Endothelial cell of umbilical vein (primary cell): ENCODE data around the gene RGS17. TPM values are rescaled to one million over a fixed set of nuclear protein-coding genes. Genes with fewer than 3 reads are reported as not detected.

Experiments
- BruUV-seq: library from RNA; stranded (reverse); fragments of 400-500 nt; replicated peaks from 2 replicates; lab custom pipeline; 2021; lab: Mats Ljungman, UMichigan
- CTCF ChIA-PET: fragments of 300-600, 350-600 bp; sonication (Branson Sonifier 250); formaldehyde crosslinking; loops from one replicate; lab custom pipeline; 2021; ENCODE audit warnings: antibody characterized with exemption, inconsistent platforms; lab: Charles Lee
- POLR2A ChIA-PET: fragments of 300-600, 350-600 bp; sonication (Branson Sonifier 250); formaldehyde crosslinking; loops from one replicate; lab custom pipeline; 2021; ENCODE audit warnings: antibody characterized with exemption, inconsistent platforms; lab: Charles Lee
- DNase-seq: peaks from one replicate; pipeline ENCODE4 v3.0.0-alpha.2; 2011; ENCODE audit warnings: low read depth, low spot score
- FAIRE-seq: peaks from 2 replicates; lab custom pipeline; 2011; peaks lifted over from hg19 to GRCh38; lab: Jason Lieb, UNC
- H2AFZ ChIP-seq: 2 replicates; pipeline ENCODE4 v1.6.0; 2012; ENCODE audit warnings: low read depth, low read length, control low read depth, inconsistent platforms
- H3K27ac ChIP-seq: 2 replicates; pipeline ENCODE4 v1.5.1; 2011; ENCODE audit warnings: low read depth, mild to moderate bottlenecking, control low read depth, low read length, moderate library complexity; ENCODE audit not compliant: insufficient read depth
- H3K27me3 ChIP-seq, 2 experiments: 2 replicates each; pipeline versions ENCODE4 v1.6.0 to v1.6.1; 2011; ENCODE audit warnings: low read length in 2 of 2, mixed read lengths in 1 of 2; ENCODE audit not compliant: control insufficient read depth in 2 of 2, insufficient read depth in 2 of 2
- H3K36me3 ChIP-seq, 2 experiments: 2 replicates in 1 of 2; 3 replicates in 1 of 2; pipeline ENCODE4 v1.5.1; 2011; ENCODE audit warnings: low read length in 2 of 2, mild to moderate bottlenecking in 1 of 2, moderate library complexity in 1 of 2; ENCODE audit not compliant: control insufficient read depth in 2 of 2, insufficient read depth in 2 of 2; ENCODE audit errors: extremely low read depth in 1 of 2
- H3K4me1 ChIP-seq: 3 replicates; pipeline ENCODE4 v1.5.1; 2011; ENCODE audit warnings: mild to moderate bottlenecking, low read length; ENCODE audit not compliant: control insufficient read depth, insufficient read depth; ENCODE audit errors: extremely low read depth
- H3K4me2 ChIP-seq: 2 replicates; pipeline ENCODE4 v1.6.1; 2011; ENCODE audit warnings: low read length, control low read depth, mixed read lengths; ENCODE audit not compliant: insufficient read depth
- H3K4me3 ChIP-seq, 3 experiments: fragments of 200-600 bp in 1 of 3; sonication (generic), shearing (Covaris generic) in 1 of 3; replicated peaks in 1 of 3; 2 replicates each; pipeline ENCODE4 v1.5.1; 2011 to 2016; ENCODE audit warnings: control low read depth in 3 of 3, low read length in 3 of 3, mild to moderate bottlenecking in 2 of 3, inconsistent platforms in 1 of 3, low read depth in 1 of 3, moderate library complexity in 1 of 3; ENCODE audit not compliant: insufficient read depth in 1 of 3
- H3K79me2 ChIP-seq: 2 replicates; pipeline ENCODE4 v1.6.0; 2012; ENCODE audit warnings: low read length, inconsistent platforms; ENCODE audit not compliant: control insufficient read depth, insufficient read depth
- H3K9ac ChIP-seq: replicated peaks from 2 replicates; pipeline ENCODE3; 2011; ENCODE audit warnings: low read length, control low read depth; ENCODE audit not compliant: insufficient read depth; ENCODE audit errors: extremely low read depth
- H3K9me1 ChIP-seq: replicated peaks from 3 replicates; pipeline ENCODE4 v1.6.0; 2011; ENCODE audit warnings: mild to moderate bottlenecking, low read length; ENCODE audit not compliant: control insufficient read depth, insufficient read depth; ENCODE audit errors: extremely low read depth
- H3K9me3 ChIP-seq: replicated peaks from 2 replicates; pipeline ENCODE4 v1.5.1; 2012; ENCODE audit warnings: low read length, inconsistent platforms; ENCODE audit not compliant: control insufficient read depth, insufficient read depth
- H4K20me1 ChIP-seq: replicated peaks from 2 replicates; pipeline ENCODE3; 2011; ENCODE audit warnings: mild to moderate bottlenecking, low read length; ENCODE audit not compliant: control insufficient read depth, insufficient read depth; ENCODE audit errors: extremely low read depth
- CTCF ChIP-seq, 2 donors: IDR thresholded peaks; 1 replicate in 1 of 2; 2 replicates in 1 of 2; pipeline ENCODE4 v1.5.1; 2011; ENCODE audit warnings: low read length in 2 of 2, mild to moderate bottlenecking in 2 of 2, moderate library complexity in 2 of 2, control low read depth in 1 of 2, inconsistent platforms in 1 of 2, low read depth in 1 of 2; ENCODE audit not compliant: insufficient read depth in 1 of 2; ENCODE audit errors: extremely low read depth in 1 of 2
- EZH2 ChIP-seq: IDR thresholded peaks from 2 replicates; pipeline ENCODE4 v1.6.1; 2012; ENCODE audit warnings: borderline replicate concordance, low read depth, mild to moderate bottlenecking, moderate library complexity, low read length, inconsistent platforms; ENCODE audit not compliant: severe bottlenecking
- FOS ChIP-seq: IDR thresholded peaks from 2 replicates; pipeline ENCODE4 v1.6.1; 2011; ENCODE audit warnings: mild to moderate bottlenecking, low read length, moderate library complexity, borderline replicate concordance; ENCODE audit not compliant: insufficient read depth
- GATA2 ChIP-seq: IDR thresholded peaks from 2 replicates; pipeline ENCODE4 v1.7.0; 2011; ENCODE audit warnings: low read depth, mild to moderate bottlenecking, moderate library complexity, mixed read lengths, low read length; ENCODE audit not compliant: insufficient read length, insufficient read depth
- JUN ChIP-seq: IDR thresholded peaks from 2 replicates; pipeline ENCODE4 v1.6.1; 2011; ENCODE audit warnings: borderline replicate concordance, low read depth; ENCODE audit not compliant: insufficient read length, insufficient read depth
- MYC ChIP-seq: IDR thresholded peaks from one replicate; pipeline ENCODE4 v1.6.1; 2011; ENCODE audit warnings: mild to moderate bottlenecking, low read depth, low read length
- POLR2A ChIP-seq: IDR thresholded peaks from 2 replicates; pipeline ENCODE4 v1.6.1; 2012; ENCODE audit warnings: low read depth, mild to moderate bottlenecking, control low read depth, low read length
- POLR2AphosphoS5 ChIP-seq: IDR thresholded peaks from 2 replicates; pipeline ENCODE4 v1.6.1; 2012; ENCODE audit warnings: low read depth, mild to moderate bottlenecking, control low read depth, low read length, moderate library complexity; ENCODE audit not compliant: insufficient read depth
- dilution Hi-C: fragments of 300-500 bp; cut with MboI; formaldehyde crosslinking; loops from one replicate; pipeline ENCODE4 v1.15.0; 2019; ENCODE audit warnings: low sequenced_read_pairs; ENCODE audit not compliant: extremely low pct_ligation_motif_present
- intact Hi-C: fragments of 100-400 bp; cut with micrococcal nuclease; formaldehyde crosslinking; loops from one replicate; pipeline ENCODE4 v1.10.0; 2022
- polyA plus RNA-seq, 4 experiments: library from polyadenylated mRNA; depleted of rRNA in 3 of 4; stranded (reverse) in 3 of 4; unstranded in 1 of 4; fragments of >200 nt; gene quantifications; 2 replicates each; pipeline versions ENCODE4 v1.2.1 to v1.2.3, GENCODE V29; 2011 to 2012; ENCODE audit warnings: missing spikeins in 1 of 4
- total RNA-seq: library from RNA; stranded (reverse); gene quantifications from 2 replicates; pipeline ENCODE4 v1.2.3, GENCODE V29; 2021

The RGS17 gene
- total and polyA plus RNA-seq, 2 donors (not counting 3 experiments of a cell fraction or from before 2014, with no cell fraction given): 0.40 to 1.1 TPM

DNA sequence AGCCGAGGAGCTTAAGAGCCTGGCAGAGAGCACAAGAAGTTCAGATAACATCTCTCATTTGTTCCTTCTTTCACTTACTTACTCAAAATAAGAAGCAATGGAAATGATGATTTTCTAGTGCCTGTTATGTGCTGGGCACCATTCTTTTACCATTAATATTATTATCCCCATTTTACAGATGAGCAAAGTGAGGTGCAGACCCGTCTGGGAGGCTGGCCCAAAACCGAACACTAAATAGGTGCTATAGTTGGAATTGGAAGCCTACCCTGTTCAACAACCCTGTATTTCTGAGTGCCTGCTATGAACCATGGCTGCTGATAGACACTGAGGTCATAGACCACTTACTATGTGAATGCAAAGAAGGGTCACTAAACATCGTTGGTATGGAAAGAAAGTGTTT lies 103.6 kb downstream of the RGS17 start:
- Histone ChIP-seq H3K9me3 (no peaks in the 10 kb centered on the region), H3K4me1 (peaks cover 15% of the 10 kb centered on the region), H3K9ac (no peak overlapping the region), H3K4me3 (no peak overlapping the region), H3K9me1 (no peaks in the 10 kb centered on the region), H3K27ac (no peak overlapping the region), H3K27me3 (no peaks in the 10 kb centered on the region), H2AFZ (no peak overlapping the region), H3K36me3 (no peaks in the 10 kb centered on the region), H3K79me2 (no peaks in the 10 kb centered on the region), H3K4me2 (no peak overlapping the region), H4K20me1 (no peaks in the 10 kb centered on the region)
- no TSS peak for BruUV-seq
- no peak for FAIRE-seq
- dilution Hi-C loops: no loop called here
- ChIA-PET POLR2A (no interaction called here), CTCF (interaction anchor here (1.0 to 5.1 kb wide), 4 partner anchors 73 to 285 kb away, joined by 3 to 72 read pairs (median 4); no protein-coding TSS in a partner anchor)
- no peak for DNase-seq
- intact Hi-C loops: no loop called here
- TF ChIP-seq CTCF (IDR thresholded peaks at IDR 0.05; ENCODE audit: extremely low read depth in 1 of 2, insufficient read depth in 1 of 2, low read depth in 1 of 2, low read length in 2 of 2) (no peak), MYC (no peak), POLR2AphosphoS5 (no peak), GATA2 (no peak), JUN (no peak), FOS (no peak), POLR2A (no peak), EZH2 (no peak)
